Stomach (tissue), 9 donors: ENCODE results near the gene XAGE2. TPM values are rescaled to one million over a fixed set of nuclear protein-coding genes. Genes with fewer than 3 reads are reported as not detected.

Experiments used
- DNase-seq, 2 donors: peaks; one replicate each; pipeline versions ENCODE4 v3.0.0 to v3.0.0-alpha.2; 2013 to 2019
- H3K27ac ChIP-seq, 5 donors: fragments of 200-600 bp in 4 of 5; sonication (generic) in 4 of 5; one replicate each; pipeline ENCODE4 v1.5.1; 2013 to 2019; ENCODE audit warnings: mild to moderate bottlenecking in 1 of 5, moderate library complexity in 1 of 5
- H3K27me3 ChIP-seq, 3 donors: fragments of 200-600 bp; sonication (generic); one replicate each; pipeline ENCODE4 v1.5.1; 2017 to 2019; ENCODE audit warnings: mixed run types in 1 of 3
- H3K36me3 ChIP-seq, 4 donors: fragments of 200-600 bp; sonication (generic); 1 replicate in 3 of 4; 2 replicates in 1 of 4; pipeline ENCODE4 v1.5.1; 2016 to 2019
- H3K4me1 ChIP-seq, 4 donors: fragments of 200-600 bp; sonication (generic); one replicate each; pipeline ENCODE4 v1.5.1; 2016 to 2019
- H3K4me3 ChIP-seq, 4 donors: fragments of 200-600 bp; sonication (generic) in 3 of 4; one replicate each; pipeline ENCODE4 v1.5.1; 2016 to 2019; ENCODE audit warnings: mild to moderate bottlenecking in 1 of 4
- H3K9me3 ChIP-seq, 4 donors: fragments of 200-600 bp; sonication (generic); one replicate each; pipeline ENCODE4 v1.5.1; 2016 to 2019
- CTCF ChIP-seq, 7 experiments: fragments of 450-650 bp in 4 of 7; fragments of 200-600 bp in 3 of 7; sonication (generic) in 3 of 7; IDR thresholded peaks; one replicate each; pipeline ENCODE4 v1.5.1; 2016 to 2019; ENCODE audit warnings: antibody characterized with exemption in 7 of 7, control low read depth in 2 of 7, mild to moderate bottlenecking in 1 of 7
- EP300 ChIP-seq: sonication (generic); formaldehyde crosslinking; IDR thresholded peaks from one replicate; pipeline ENCODE4 v1.6.1; 2017; ENCODE audit warnings: antibody characterized with exemption
- POLR2A ChIP-seq, 4 donors: fragments of 450-650 bp; IDR thresholded peaks; one replicate each; pipeline ENCODE4 v1.6.1; 2016; ENCODE audit warnings: antibody characterized with exemption in 4 of 4, control low read depth in 2 of 4, mild to moderate bottlenecking in 1 of 4, moderate library complexity in 1 of 4
- POLR2AphosphoS5 ChIP-seq, 3 donors: sonication (generic); formaldehyde crosslinking; IDR thresholded peaks; one replicate each; pipeline ENCODE4 v1.6.1; 2016; ENCODE audit warnings: antibody characterized with exemption in 3 of 3
- whole genome bisulfite sequencing, 5 donors: extraction: QIAGEN DNeasy Blood & Tissue Kit in 3 of 5; methylation state at CpG; one replicate each; pipeline versions ENCODE4 v1.1.5 to v1.1.7; 2013 to 2018; 5-methylcytosine and 5-hydroxymethylcytosine counted together
- intact Hi-C: fragments of 100-400 bp; cut with DNase I; formaldehyde crosslinking; loops from one replicate; pipeline ENCODE4 v1.15.1; 2023; ENCODE audit warnings: low total_unique reads
- polyA plus RNA-seq, 3 donors: library from polyadenylated mRNA; stranded (reverse); fragments of 200-250 nt; gene quantifications; one replicate each; pipeline ENCODE4 v1.2.3, GENCODE V29; 2013
- total RNA-seq, 5 donors: library from RNA; depleted of rRNA; stranded (reverse); fragments of >200 nt; gene quantifications; one replicate each; pipeline versions ENCODE4 v1.1.0 to v1.2.3, GENCODE V29; 2014 to 2016
- donor health status: healthy with polysubstance abuse.
- donor health status: Bipolar disorder and iron deficiency.
- donor health status: healthy.

Gene XAGE2
- total and polyA plus RNA-seq, 8 donors = not detected

- no peaks in the 10 kb centered on the region for H3K9me3 ChIP-seq
- intact Hi-C loops = no loop called here
- peaks cover 0 to 4% (median 0%) of the 10 kb centered on the region in 3 donors for H3K27me3 ChIP-seq
- 67 to 86% (median 80%) methylated on average over 7 to 8 of the region's 8 CpGs for WGBS, 5 donors
- no peaks in the 10 kb centered on the region for H3K4me1 ChIP-seq
- H3K4me3 ChIP-seq = no peak overlapping the region
- H3K36me3 ChIP-seq = no peaks in the 10 kb centered on the region
- TF ChIP-seq CTCF (IDR thresholded peaks at IDR 0.05) = no peak
- TF ChIP-seq POLR2AphosphoS5 (IDR thresholded peaks at IDR 0.05) = no peak
- no peak for TF ChIP-seq POLR2A (IDR thresholded peaks at IDR 0.05)
- no peak for TF ChIP-seq EP300
- DNase-seq = no peak
- H3K27ac ChIP-seq = no peak overlapping the region
Observed at GRCh38 chrX:52346174-52347165, 22.4 kb upstream of the XAGE2 start.

GRCh38 chrX:52349681-52350080, 19.1 kb upstream of the XAGE2 start:
- 73 to 92% (median 91%) methylated on average over 6 of the region's 6 CpGs for WGBS, 5 donors
- intact Hi-C loops = no loop called here
- no peak for DNase-seq

GRCh38 chrX:52352551-52352950, 16.3 kb upstream of the XAGE2 start:
- Histone ChIP-seq H3K4me3 (no peak overlapping the region), H3K36me3 (no peaks in the 10 kb centered on the region), H3K9me3 (peaks cover 0 to 6% (median 0%) of the 10 kb centered on the region in 4 donors), H3K4me1 (no peaks in the 10 kb centered on the region), H3K27me3 (peaks cover 0 to 4% (median 0%) of the 10 kb centered on the region in 3 donors), H3K27ac (no peak overlapping the region)
- DNase-seq = no peak
- intact Hi-C loops = no loop called here
- TF ChIP-seq CTCF (IDR thresholded peaks at IDR 0.05) (no peak), EP300 (no peak), POLR2AphosphoS5 (IDR thresholded peaks at IDR 0.05) (no peak), POLR2A (IDR thresholded peaks at IDR 0.05) (no peak)
- WGBS, 5 donors = 36 to 53% (median 46%) methylated on average over 1 of the region's 1 CpG

More at GRCh38 chrX:52349681-52350080, 19.1 kb upstream of the XAGE2 start:
- H3K27ac ChIP-seq = no peak overlapping the region
- no peak overlapping the region for H3K4me3 ChIP-seq
- TF ChIP-seq POLR2AphosphoS5 (IDR thresholded peaks at IDR 0.05) (no peak), CTCF (IDR thresholded peaks at IDR 0.05) (no peak), POLR2A (IDR thresholded peaks at IDR 0.05) (no peak), EP300 (no peak)
- H3K27me3 ChIP-seq = peaks cover 0 to 4% (median 0%) of the 10 kb centered on the region in 3 donors
- no peaks in the 10 kb centered on the region for H3K9me3 ChIP-seq
- no peaks in the 10 kb centered on the region for H3K36me3 ChIP-seq
- H3K4me1 ChIP-seq = no peaks in the 10 kb centered on the region

- H3K9me3 ChIP-seq = peaks cover 0 to 6% (median 0%) of the 10 kb centered on the region in 4 donors
- H3K4me1 ChIP-seq = no peaks in the 10 kb centered on the region
- H3K27ac ChIP-seq = no peak overlapping the region
- intact Hi-C loops = no loop called here
- DNase-seq = no peak
- peaks cover 0 to 4% (median 0%) of the 10 kb centered on the region in 3 donors for H3K27me3 ChIP-seq
- H3K36me3 ChIP-seq = no peaks in the 10 kb centered on the region
- TF ChIP-seq EP300 = no peak
- no peak for TF ChIP-seq CTCF (IDR thresholded peaks at IDR 0.05)
- no peak for TF ChIP-seq POLR2AphosphoS5 (IDR thresholded peaks at IDR 0.05)
- no peak for TF ChIP-seq POLR2A (IDR thresholded peaks at IDR 0.05)
- no peak overlapping the region for H3K4me3 ChIP-seq
Observed at GRCh38 chrX:52353838-52354237, 15.0 kb upstream of the XAGE2 start.
